ENCODE data around the gene FRG2C. TPM values are rescaled to one million over a fixed set of nuclear protein-coding genes. Genes with fewer than 3 reads are reported as not detected.
"Not testable (repeated sequence)": the region's sequence is repeated elsewhere in the genome, so short reads cannot be mapped to it uniquely, and the experiment has no call there.

Gene FRG2C
- total RNA-seq, 1 experiment from 2014 or later = not detected

DNA sequence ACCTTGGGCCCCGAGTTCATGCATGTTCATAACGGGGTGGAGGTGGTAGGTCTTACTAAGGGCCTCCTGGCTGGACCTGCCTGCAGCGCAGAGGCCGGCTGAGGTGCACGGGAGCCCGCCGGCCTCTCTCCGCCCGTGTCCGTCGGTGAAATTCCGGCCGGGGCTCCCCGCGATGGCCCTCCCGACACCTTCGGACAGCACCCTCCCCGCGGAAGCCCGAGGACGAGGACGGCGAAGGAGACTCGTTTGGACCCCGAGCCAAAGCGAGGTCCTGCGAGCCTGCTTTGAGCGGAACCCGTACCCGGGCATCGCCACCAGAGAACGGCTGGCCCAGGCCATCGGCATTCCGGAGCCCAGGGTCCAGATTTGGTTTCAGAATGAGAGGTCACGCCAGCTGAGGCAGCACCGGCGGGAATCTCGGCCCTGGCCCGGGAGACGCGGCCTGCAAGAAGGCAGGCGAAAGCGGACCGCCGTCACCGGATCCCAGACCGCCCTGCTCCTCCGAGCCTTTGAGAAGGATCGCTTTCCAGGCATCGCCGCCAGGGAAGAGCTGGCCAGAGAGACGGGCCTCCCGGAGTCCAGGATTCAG is 4.7 kb downstream of the FRG2C start:
- DNase-seq (ENCODE audit: extremely low read depth, low read depth) = not testable (repeated sequence)

DNA sequence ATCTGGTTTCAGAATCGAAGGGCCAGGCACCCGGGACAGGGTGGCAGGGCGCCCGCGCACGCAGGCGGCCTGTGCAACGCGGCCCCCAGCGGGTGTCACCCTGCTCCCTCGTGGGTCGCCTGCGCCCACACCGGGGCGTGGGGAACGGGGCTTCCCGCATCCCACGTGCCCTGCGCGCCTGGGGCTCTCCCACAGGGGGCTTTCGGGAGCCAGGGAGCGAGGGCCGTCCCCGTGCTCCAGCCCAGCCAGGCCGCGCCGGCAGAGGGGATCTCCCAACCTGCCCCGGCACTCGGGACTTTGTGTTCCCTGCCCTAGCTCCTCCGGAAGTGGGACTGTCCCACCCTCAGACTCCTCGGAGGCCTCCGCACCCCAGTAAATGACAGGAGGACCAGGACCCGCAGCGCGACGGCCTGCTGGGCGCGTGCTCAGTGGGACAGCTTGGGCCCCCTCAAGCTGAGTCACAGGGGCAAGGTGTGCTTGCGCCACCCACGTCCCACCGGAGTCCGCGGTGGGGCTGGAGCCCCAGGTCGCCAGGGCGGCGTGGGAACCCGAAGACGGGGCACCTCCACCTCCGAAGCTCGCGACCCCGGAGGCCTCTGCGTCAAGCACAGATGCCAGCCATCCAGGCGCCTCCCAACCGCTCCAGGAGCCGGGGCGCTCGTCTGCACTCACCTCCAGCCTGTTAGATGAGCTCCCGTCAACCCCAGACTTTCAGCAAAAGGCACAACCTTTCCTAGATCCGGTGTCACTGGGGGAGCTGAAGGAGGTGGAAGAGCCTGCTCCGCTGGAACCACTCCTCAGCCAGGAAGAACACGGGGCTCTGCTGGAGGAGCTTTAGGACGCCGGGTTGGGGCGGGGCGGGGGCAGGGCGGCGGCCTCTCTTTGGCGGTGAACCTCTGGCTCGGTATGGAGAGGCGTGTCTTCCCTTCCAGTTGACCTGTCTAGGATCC is 5.5 kb downstream of the FRG2C start:
- DNase-seq (ENCODE audit: extremely low read depth, low read depth) = not testable (repeated sequence)

DNA sequence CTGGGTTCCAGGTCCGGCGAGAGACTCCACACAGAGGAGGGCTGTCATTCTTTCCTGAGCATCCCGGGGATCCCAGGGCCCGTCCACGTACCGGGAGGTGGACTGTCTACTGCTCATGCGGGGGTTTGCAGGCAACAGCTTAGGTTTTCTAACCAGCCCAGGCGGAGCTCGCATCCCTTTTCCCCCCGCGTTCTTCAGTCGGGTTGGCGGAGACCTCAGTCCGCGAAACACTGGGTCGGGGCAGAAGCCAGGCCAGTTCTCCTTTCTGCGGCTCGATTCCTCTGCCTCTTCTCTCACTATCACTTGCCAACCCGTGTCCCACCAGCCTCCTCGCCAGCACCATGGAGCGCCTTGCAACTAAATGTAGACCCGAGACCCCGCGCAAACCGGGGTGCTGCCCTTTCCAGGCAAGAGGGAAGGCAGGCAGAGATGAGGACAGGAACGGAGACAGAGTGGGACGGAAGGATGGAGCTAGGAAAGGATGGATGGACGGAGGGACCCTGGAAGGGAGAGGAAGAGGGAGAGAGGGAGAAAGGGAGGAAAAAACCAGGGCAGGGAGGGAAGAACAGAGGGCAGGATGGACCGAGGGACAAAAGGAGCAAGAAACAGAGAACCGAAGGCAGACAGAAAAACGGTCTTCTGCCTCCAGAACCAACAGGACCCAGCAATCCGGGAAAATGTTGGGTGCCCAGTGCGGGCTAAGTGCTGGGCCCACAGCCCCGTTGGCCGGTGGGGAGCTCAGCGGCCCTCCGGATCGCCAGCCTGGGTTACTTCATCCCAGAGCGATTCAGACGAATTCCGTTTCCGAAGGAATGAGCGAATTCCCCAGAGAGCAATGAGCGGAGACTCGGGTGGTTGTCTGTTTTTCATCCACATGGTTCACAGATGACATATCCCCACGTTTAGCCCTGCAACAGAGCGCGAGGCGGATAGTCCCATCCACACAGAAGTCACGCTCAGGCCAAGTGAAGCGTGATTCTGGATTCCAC is 6.5 kb downstream of the FRG2C start:
- DNase-seq (ENCODE audit: extremely low read depth, low read depth) = not testable (repeated sequence)

DNA sequence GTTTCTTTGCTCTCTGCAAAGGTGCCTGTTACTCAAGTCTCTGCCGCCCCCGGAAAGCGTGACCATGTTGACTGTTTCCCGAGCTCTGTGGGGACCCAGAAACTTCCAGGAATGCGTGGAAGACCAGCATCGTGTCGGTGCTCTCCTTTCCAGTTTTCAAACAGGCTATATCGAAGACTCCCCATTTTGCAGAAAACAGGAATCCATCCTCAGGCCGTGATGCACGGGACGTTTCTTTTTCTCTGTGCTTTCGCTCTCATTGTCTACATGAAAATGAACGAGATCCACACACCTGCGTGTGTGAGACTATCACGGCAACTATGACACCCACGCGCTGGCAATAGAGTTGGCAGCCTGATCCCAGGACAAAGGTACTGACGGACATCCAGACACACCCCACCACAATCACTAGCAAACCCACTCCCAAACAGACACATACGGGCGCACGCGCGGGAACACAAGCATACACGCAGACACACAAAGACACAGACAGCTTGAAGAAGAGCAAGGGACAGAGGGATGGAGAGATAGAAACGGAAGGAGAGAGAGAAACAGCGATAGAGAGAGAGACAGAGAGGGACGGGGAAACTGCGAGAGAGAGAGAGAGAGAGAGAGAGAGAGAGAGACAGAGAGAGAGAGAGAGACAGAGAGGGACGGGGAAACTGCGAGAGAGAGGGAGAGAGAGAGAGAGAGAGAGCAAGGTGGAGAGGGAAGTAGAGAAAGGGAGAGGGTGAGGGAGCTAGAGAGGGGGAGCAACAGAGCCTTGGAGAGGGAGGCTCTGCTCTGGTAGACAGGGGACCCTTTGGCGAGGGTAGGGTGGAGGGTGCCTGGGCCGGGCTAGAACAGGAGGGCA is 7.4 kb downstream of the FRG2C start:
- DNase-seq (ENCODE audit: extremely low read depth, low read depth) = not testable (repeated sequence)

DNA sequence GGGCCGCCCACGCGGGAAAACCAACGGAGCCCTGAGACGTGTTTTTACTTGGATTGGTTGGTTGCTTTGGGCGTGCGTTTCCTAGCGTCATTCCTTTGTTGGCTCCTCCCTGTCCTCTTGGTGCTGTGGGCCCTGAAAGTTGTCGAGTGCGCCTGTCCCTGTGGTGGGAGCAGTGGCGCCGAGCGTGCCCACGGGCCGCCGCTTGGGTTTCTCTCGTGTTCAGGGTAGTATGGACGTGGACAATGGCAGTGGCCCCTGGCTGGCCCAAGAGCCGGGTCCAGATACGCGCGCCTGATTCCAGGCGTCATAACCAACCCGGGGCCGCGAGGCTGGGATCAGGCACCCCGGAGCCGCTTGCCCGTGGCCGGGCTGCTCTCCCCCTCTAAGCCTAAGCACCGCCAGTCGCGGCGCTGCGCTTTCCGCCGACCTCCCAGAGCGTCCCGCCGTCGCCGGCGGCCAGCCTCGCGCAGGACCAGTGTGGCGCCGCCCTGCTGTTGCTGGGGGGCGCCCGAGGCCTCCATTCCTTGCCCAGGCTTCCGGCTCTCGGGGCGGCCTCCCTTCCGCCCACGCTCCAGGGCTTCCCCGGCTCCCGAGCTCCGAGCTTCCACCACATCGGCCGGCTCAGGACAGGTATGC is 8.1 kb downstream of the FRG2C start:
- DNase-seq (ENCODE audit: extremely low read depth, low read depth) = not testable (repeated sequence)

DNA sequence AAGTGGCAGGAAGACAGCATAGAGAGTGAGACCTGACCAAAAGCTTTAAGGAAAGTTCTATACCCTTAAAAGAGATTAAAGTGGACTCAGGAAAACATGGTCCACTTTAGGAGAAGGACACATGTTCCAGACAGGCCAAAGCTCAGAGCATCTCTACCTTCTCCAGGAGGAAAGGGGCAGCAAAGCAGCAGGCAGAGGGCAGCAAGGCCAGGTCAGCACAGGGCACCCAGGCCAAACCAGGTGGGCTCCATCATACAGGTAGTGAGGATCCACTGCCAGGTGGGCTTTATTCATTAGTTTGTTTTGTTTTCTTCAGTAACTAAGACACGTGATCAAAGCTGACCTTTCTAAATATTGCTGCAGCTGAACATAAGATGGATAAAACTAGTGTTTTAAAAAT is 19.8 kb downstream of the FRG2C start:
- DNase-seq (ENCODE audit: extremely low read depth, low read depth) = not testable (repeated sequence)

DNA sequence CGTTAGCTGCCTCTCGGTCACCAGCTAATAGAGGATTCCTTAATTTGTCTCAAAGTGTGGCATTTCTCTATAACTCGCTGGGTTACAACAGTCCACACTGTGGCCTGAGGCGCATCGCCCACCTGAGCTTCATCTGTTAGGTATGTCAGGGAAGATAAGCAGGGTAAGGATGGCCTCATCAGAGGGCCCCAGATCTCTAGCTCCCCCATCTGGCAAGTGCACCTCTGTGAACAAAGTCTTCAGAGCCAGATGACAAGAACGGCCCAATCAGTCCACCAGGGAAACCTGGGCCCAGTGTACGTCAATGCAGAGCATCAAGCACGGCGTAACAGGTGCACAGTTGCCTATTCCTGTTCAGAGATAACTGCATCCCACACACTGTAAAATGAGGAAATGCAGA is 23.2 kb downstream of the FRG2C start:
- DNase-seq (ENCODE audit: extremely low read depth, low read depth) = no peak

DNA sequence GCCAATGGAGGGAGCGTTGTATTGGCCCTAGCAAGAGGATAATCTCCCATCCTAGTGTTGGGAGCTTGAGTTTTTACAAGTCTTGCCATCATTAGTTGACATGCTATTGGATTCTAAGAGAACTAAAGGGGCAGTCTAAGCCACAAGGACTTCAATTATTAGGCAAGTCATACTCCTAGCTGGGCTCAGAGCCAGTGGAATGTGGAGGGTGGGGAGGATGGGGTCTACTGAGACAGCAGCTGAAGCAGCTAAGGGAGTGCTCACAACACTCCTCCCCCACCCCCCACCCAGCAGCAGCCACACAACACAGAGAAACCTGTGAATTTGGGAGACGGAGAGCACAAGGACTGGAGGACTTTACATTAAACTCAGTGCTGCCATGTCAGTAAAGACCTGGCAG is 27.9 kb downstream of the FRG2C start:
- DNase-seq (ENCODE audit: extremely low read depth, low read depth) = no peak

Small RNA genes within 50 kb of the gene (small RNA-seq; reads per million reads assigned to genes)
- 0 reads per million in 2 experiments for gene AC108724.2

Other genes with a start within 250 kb of the FRG2C start
- gene ZNF717, start 121.2 kb downstream of the FRG2C start, total RNA-seq (2014; rRNA removed; shearing (Covaris generic)) = 7.3 and 10.8 TPM in 2 replicates